ENCODE measurements around the gene GUSB. TPM values are rescaled to one million over a fixed set of nuclear protein-coding genes. Genes with fewer than 3 reads are reported as not detected.

GUSB gene
- total and polyA plus RNA-seq, 9 of the 15 experiments (the other 6 are each of a cell fraction or from before 2014, with no cell fraction given): 22.7 to 102 (median 60.1) TPM

DNA sequence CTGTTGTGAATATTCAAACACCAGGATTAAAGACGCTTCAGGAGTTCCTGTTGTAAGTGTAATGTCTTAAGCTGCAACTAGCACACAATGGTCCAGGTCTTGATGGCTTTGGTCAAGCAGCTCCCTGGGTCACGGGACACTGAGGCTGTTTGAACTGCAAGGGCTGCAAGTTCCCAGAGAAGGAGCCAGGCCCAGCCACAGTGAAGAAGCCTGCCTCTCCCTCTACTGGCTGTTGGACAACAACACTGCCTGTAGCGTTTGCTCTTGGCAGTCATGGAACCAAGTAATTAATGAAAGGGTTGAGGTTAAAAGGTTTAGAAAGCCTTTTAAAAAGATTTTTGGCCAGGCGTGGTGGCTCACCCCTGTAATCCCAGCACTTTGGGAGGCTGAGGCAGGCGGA is 31.9 kb upstream of the GUSB start:
- intact Hi-C loops (cut with micrococcal nuclease) (loop anchor here (5.0 kb wide), 1 partner anchor 282 kb away; no protein-coding TSS in a partner anchor), in situ Hi-C loops (cut with MboI) (no loop called here)
- FAIRE-seq (no peak), DNase-seq (ENCODE audit: extremely low read depth in 1 of 4, low spot score in 3 of 4) (peak in 3 of 4 experiments; percentile 16 to 71 (median 40)), ATAC-seq (peak; percentile 94)
- POLR2A ChIA-PET: interaction anchor here (0.6 kb wide), 1 partner anchor 671 kb away, joined by 4 read pairs; no protein-coding TSS in a partner anchor
- Histone ChIP-seq H3K79me2 (ENCODE audit: control insufficient read depth, insufficient read depth, low read length) (no peaks in the 10 kb centered on the region), H3K4me2 (ENCODE audit: insufficient read depth, low read length) (no peak overlapping the region), H4K20me1 (replicated peaks; ENCODE audit: control insufficient read depth, insufficient read depth, low read length) (no peaks in the 10 kb centered on the region), H3K36me3 (ENCODE audit: control insufficient read depth, insufficient read depth, low read length) (no peaks in the 10 kb centered on the region), H3K4me3 (no peak overlapping the region), H2AFZ (ENCODE audit: low read depth, low read length) (peak overlapping the region; percentile 35; the same call in 1 of the 2 replicates), H3K9me3 (replicated peaks; ENCODE audit: control insufficient read depth, insufficient read depth, low read depth, low read length) (no peaks in the 10 kb centered on the region), H3K9ac (ENCODE audit: insufficient read depth in 1 of 2, low read depth in 2 of 2, low read length in 2 of 2) (no peak overlapping the region), H3K4me1 (replicated peaks in 1 of 2; ENCODE audit: control insufficient read depth in 2 of 2, insufficient read depth in 2 of 2, low read length in 2 of 2) (peaks cover 0 to 6% of the 10 kb centered on the region in 2 experiments; a peak in 1 of 5 replicates), H3K9me1 (ENCODE audit: control insufficient read depth, insufficient read depth, low read length) (no peaks in the 10 kb centered on the region), H3K27me3 (ENCODE audit: control insufficient read depth in 2 of 2, insufficient read depth in 2 of 2, low read length in 2 of 2) (peaks cover 9 to 11% of the 10 kb centered on the region in 2 experiments; a peak in 4 of 5 replicates), H3K27ac (ENCODE audit: extremely low read depth, low read depth, low read length) (no peak overlapping the region)
- 23% methylated on average over 5 of the region's 5 CpGs for WGBS (ENCODE audit: insufficient coverage, low coverage, missing lambda C conversion rate)
- CTCF ChIA-PET (ENCODE audit: low intra/inter-chr PET ratio): interaction anchor here (0.7 kb wide), 1 partner anchor 26 kb away, joined by 3 read pairs; no protein-coding TSS in a partner anchor
- BruUV-seq (replicated peaks): no TSS peak
- TF ChIP-seq C11orf30 (IDR thresholded peaks at IDR 0.05; ENCODE audit: low read depth): no peak
- TF ChIP-seq NONO (IDR thresholded peaks at IDR 0.05; ENCODE audit: low read depth in 2 of 2, low read length in 1 of 2): no peak
- TF ChIP-seq, protein P1, sequence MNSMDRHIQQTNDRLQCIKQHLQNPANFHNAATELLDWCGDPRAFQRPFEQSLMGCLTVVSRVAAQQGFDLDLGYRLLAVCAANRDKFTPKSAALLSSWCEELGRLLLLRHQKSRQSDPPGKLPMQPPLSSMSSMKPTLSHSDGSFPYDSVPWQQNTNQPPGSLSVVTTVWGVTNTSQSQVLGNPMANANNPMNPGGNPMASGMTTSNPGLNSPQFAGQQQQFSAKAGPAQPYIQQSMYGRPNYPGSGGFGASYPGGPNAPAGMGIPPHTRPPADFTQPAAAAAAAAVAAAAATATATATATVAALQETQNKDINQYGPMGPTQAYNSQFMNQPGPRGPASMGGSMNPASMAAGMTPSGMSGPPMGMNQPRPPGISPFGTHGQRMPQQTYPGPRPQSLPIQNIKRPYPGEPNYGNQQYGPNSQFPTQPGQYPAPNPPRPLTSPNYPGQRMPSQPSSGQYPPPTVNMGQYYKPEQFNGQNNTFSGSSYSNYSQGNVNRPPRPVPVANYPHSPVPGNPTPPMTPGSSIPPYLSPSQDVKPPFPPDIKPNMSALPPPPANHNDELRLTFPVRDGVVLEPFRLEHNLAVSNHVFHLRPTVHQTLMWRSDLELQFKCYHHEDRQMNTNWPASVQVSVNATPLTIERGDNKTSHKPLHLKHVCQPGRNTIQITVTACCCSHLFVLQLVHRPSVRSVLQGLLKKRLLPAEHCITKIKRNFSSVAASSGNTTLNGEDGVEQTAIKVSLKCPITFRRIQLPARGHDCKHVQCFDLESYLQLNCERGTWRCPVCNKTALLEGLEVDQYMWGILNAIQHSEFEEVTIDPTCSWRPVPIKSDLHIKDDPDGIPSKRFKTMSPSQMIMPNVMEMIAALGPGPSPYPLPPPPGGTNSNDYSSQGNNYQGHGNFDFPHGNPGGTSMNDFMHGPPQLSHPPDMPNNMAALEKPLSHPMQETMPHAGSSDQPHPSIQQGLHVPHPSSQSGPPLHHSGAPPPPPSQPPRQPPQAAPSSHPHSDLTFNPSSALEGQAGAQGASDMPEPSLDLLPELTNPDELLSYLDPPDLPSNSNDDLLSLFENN (IDR thresholded peaks at IDR 0.05; ENCODE audit: low read depth in 2 of 2, low read length in 2 of 2): no peak
- no peak for TF ChIP-seq ELF4 (CRISPR knock-in tag; IDR thresholded peaks at IDR 0.05)
- TF ChIP-seq FOXK2 (conservative IDR thresholded peaks at IDR 0.05 in 1 of 2, IDR thresholded peaks at IDR 0.05 in 1 of 2; ENCODE audit: low read depth in 2 of 2): 0 out of 4 replicates have a peak, but pooled peaks of 1 of the 2 experiments have one; percentile 25
- no peak for TF ChIP-seq ZNF551 (CRISPR knock-in tag; IDR thresholded peaks at IDR 0.05)
- TF ChIP-seq SMARCA4 (IDR thresholded peaks at IDR 0.05): no peak
- peak; percentile 81 for TF ChIP-seq BHLHE40 (IDR thresholded peaks at IDR 0.05; ENCODE audit: low read length)
- TF ChIP-seq ZFX (CRISPR knock-in tag; IDR thresholded peaks at IDR 0.05): peak; percentile 31
- TF ChIP-seq MXI1 (IDR thresholded peaks at IDR 0.05; ENCODE audit: low read depth, low read length): no peak
- TF ChIP-seq SIN3A (IDR thresholded peaks at IDR 0.05; ENCODE audit: borderline replicate concordance in 2 of 2, control insufficient read depth in 1 of 2, low read depth in 2 of 2, low read length in 2 of 2): no peak
- TF ChIP-seq, protein P2, sequence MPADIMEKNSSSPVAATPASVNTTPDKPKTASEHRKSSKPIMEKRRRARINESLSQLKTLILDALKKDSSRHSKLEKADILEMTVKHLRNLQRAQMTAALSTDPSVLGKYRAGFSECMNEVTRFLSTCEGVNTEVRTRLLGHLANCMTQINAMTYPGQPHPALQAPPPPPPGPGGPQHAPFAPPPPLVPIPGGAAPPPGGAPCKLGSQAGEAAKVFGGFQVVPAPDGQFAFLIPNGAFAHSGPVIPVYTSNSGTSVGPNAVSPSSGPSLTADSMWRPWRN (IDR thresholded peaks at IDR 0.05; ENCODE audit: low read depth): no peak
- no peak for TF ChIP-seq ZNF175 (CRISPR knock-in tag; IDR thresholded peaks at IDR 0.05; ENCODE audit: low read depth)
- TF ChIP-seq STAT5B (CRISPR knock-in tag; IDR thresholded peaks at IDR 0.05): no peak
- TF ChIP-seq SMAD4 (CRISPR knock-in tag; conservative IDR thresholded peaks at IDR 0.05): no peak
- TF ChIP-seq, protein P3, sequence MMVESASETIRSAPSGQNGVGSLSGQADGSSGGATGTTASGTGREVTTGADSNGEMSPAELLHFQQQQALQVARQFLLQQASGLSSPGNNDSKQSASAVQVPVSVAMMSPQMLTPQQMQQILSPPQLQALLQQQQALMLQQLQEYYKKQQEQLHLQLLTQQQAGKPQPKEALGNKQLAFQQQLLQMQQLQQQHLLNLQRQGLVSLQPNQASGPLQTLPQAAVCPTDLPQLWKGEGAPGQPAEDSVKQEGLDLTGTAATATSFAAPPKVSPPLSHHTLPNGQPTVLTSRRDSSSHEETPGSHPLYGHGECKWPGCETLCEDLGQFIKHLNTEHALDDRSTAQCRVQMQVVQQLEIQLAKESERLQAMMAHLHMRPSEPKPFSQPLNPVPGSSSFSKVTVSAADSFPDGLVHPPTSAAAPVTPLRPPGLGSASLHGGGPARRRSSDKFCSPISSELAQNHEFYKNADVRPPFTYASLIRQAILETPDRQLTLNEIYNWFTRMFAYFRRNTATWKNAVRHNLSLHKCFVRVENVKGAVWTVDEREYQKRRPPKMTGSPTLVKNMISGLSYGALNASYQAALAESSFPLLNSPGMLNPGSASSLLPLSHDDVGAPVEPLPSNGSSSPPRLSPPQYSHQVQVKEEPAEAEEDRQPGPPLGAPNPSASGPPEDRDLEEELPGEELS (CRISPR knock-in tag; IDR thresholded peaks at IDR 0.05; ENCODE audit: borderline replicate concordance): no peak
- no peak for TF ChIP-seq PRMT5 (CRISPR knock-in tag; IDR thresholded peaks at IDR 0.05)

All from K562 (cell line).